Measurements from ENCODE around the gene TTC14.
"Not testable (repeated sequence)": the region's sequence is repeated elsewhere in the genome, so short reads cannot be mapped to it uniquely, and the experiment has no call there.

Gene TTC14

GRCh38 chr3:180601688-180602666 is at the start of gene TTC14:
TSS of gene TTC14 (plus strand) at chr3:180602163. CDS start at chr3:180602262, 99 bp downstream.
- DNase-seq, result peak; percentile 89

GRCh38 chr3:180563406-180563805 is 38.6 kb upstream of the TTC14 start:
- no peak for DNase-seq

GRCh38 chr3:180564676-180565075 is 37.3 kb upstream of the TTC14 start:
- DNase-seq, result no peak

- no peak for DNase-seq
These were observed 31.7 kb upstream of the TTC14 start for GRCh38 chr3:180570238-180570637.

- no peak for DNase-seq
These were observed 29.9 kb upstream of the TTC14 start for GRCh38 chr3:180571831-180572598.

GRCh38 chr3:180575571-180575970 is 26.4 kb upstream of the TTC14 start:
- no peak for DNase-seq

- no peak for DNase-seq
These were observed 21.0 kb upstream of the TTC14 start for GRCh38 chr3:180580934-180581333.

- no peak for DNase-seq
These were observed 11.6 kb upstream of the TTC14 start for GRCh38 chr3:180590396-180590795.

GRCh38 chr3:180593631-180594030 is 8.3 kb upstream of the TTC14 start:
- not testable (repeated sequence) for DNase-seq

- no peak for DNase-seq
These were observed 7.1 kb upstream of the TTC14 start for GRCh38 chr3:180594631-180595558.

GRCh38 chr3:180595559-180595935 is 6.4 kb upstream of the TTC14 start:
- DNase-seq, result no peak

GRCh38 chr3:180600473-180600872 is 1.5 kb upstream of the TTC14 start:
- no peak for DNase-seq

GRCh38 chr3:180611006-180611405 is 9.0 kb downstream of the TTC14 start:
- DNase-seq, result no peak

GRCh38 chr3:180612364-180612763 is 10.4 kb downstream of the TTC14 start:
- no peak for DNase-seq

GRCh38 chr3:180615954-180616353 is 14.0 kb downstream of the TTC14 start:
- DNase-seq, result no peak

GRCh38 chr3:180617049-180617448 is 15.1 kb downstream of the TTC14 start:
- no peak for DNase-seq

GRCh38 chr3:180618563-180618962 is 16.6 kb downstream of the TTC14 start:
- not testable (repeated sequence) for DNase-seq

- no peak for DNase-seq
These were observed 17.8 kb downstream of the TTC14 start for GRCh38 chr3:180619723-180620122.

GRCh38 chr3:180624714-180625113 is 22.8 kb downstream of the TTC14 start:
- DNase-seq, result no peak

- DNase-seq, result no peak
These were observed 24.9 kb downstream of the TTC14 start for GRCh38 chr3:180626844-180627243.

GRCh38 chr3:180630371-180630770 is 28.4 kb downstream of the TTC14 start:
- no peak for DNase-seq

- no peak for DNase-seq
These were observed 29.4 kb downstream of the TTC14 start for GRCh38 chr3:180631317-180631716.

- no peak for DNase-seq
These were observed 31.8 kb downstream of the TTC14 start for GRCh38 chr3:180633722-180634121.

All from activated CD4-positive, alpha-beta T cell treated with anti-CD3 and anti-CD28 coated beads for 1 hour (primary cell).